Activated T-helper 1 cell treated with anti-CD3 and anti-CD28 coated beads, Interleukin-12 subunit alpha, Interleukin-12 subunit beta, Interleukin-2, Interleukin-4 antibody, amounts not matched to agents 30 ng/mL and 10 ng/mL and 1 ng/mL, durations not matched to agents 14 hours and 24 hours and 36 hours (primary cell): ENCODE data around the gene TBC1D5. TPM values are rescaled to one million over a fixed set of nuclear protein-coding genes. Genes with fewer than 3 reads are reported as not detected.

Experiments used
- DNase-seq: peaks from one replicate; pipeline ENCODE4 v3.0.0; 2021; ENCODE audit warnings: low spot score
- H3K27ac Mint-ChIP-seq: one replicate; pipeline ENCODE4 v1.8.0; 2021; ENCODE audit warnings: mild to moderate bottlenecking, mixed read lengths
- H3K27me3 Mint-ChIP-seq: one replicate; pipeline ENCODE4 v1.8.0; 2022; ENCODE audit warnings: mild to moderate bottlenecking, moderate library complexity, mixed read lengths; ENCODE audit not compliant: insufficient read depth
- H3K36me3 Mint-ChIP-seq: one replicate; pipeline ENCODE4 v1.8.0; 2021; ENCODE audit warnings: low read depth, mixed read lengths
- H3K4me1 Mint-ChIP-seq: one replicate; pipeline ENCODE4 v1.8.0; 2021; ENCODE audit warnings: low read depth, mixed read lengths
- H3K4me3 Mint-ChIP-seq: one replicate; pipeline ENCODE4 v1.8.0; 2021; ENCODE audit warnings: mild to moderate bottlenecking, moderate library complexity, mixed read lengths
- H3K9me3 Mint-ChIP-seq: one replicate; pipeline ENCODE4 v1.8.0; 2021; ENCODE audit warnings: mixed read lengths
- intact Hi-C: fragments of 100-400 bp; cut with micrococcal nuclease; formaldehyde crosslinking; loops from one replicate; pipeline ENCODE4 v1.15.1; 2024
- total RNA-seq: library from RNA; stranded (reverse); gene quantifications from 2 replicates; pipeline ENCODE4 v1.2.3, GENCODE V29; 2022

Gene TBC1D5
- total RNA-seq, 1 donor from 2014 or later, result 31.4 TPM

GRCh38 chr3:17349093-17349492 lies 393.3 kb downstream of the TBC1D5 start:
- no peaks in the 10 kb centered on the region for H3K27me3 Mint-ChIP-seq
- no peaks in the 10 kb centered on the region for H3K9me3 Mint-ChIP-seq
- H3K4me3 Mint-ChIP-seq, result no peak overlapping the region
- intact Hi-C loops, result no loop called here
- peaks cover 6% of the 10 kb centered on the region for H3K4me1 Mint-ChIP-seq
- H3K27ac Mint-ChIP-seq, result no peak overlapping the region
- H3K36me3 Mint-ChIP-seq, result no peaks in the 10 kb centered on the region
- no peak for DNase-seq

- no peak overlapping the region for H3K4me3 Mint-ChIP-seq
- H3K4me1 Mint-ChIP-seq, result no peaks in the 10 kb centered on the region
- H3K9me3 Mint-ChIP-seq, result no peaks in the 10 kb centered on the region
- no peaks in the 10 kb centered on the region for H3K36me3 Mint-ChIP-seq
- no peak for DNase-seq
- intact Hi-C loops, result no loop called here
- no peaks in the 10 kb centered on the region for H3K27me3 Mint-ChIP-seq
- no peak overlapping the region for H3K27ac Mint-ChIP-seq
Measured at GRCh38 chr3:17342119-17342518, 400.3 kb downstream of the TBC1D5 start.

- Mint-ChIP-seq H3K4me3 (no peak overlapping the region), H3K9me3 (no peaks in the 10 kb centered on the region)
Measured at GRCh38 chr3:17340693-17341092, 401.7 kb downstream of the TBC1D5 start.

GRCh38 chr3:17340261-17340660 lies 402.2 kb downstream of the TBC1D5 start:
- Mint-ChIP-seq H3K9me3 (no peaks in the 10 kb centered on the region), H3K4me3 (no peak overlapping the region), H3K36me3 (no peaks in the 10 kb centered on the region), H3K27me3 (no peaks in the 10 kb centered on the region), H3K4me1 (no peaks in the 10 kb centered on the region), H3K27ac (no peak overlapping the region)
- no peak for DNase-seq
- intact Hi-C loops, result no loop called here

More at GRCh38 chr3:17340693-17341092, 401.7 kb downstream of the TBC1D5 start:
- intact Hi-C loops, result no loop called here
- Mint-ChIP-seq H3K4me1 (no peaks in the 10 kb centered on the region), H3K27me3 (no peaks in the 10 kb centered on the region), H3K27ac (no peak overlapping the region), H3K36me3 (no peaks in the 10 kb centered on the region)
- no peak for DNase-seq

- Mint-ChIP-seq H3K27me3 (no peaks in the 10 kb centered on the region), H3K4me3 (no peak overlapping the region), H3K9me3 (no peaks in the 10 kb centered on the region)
Measured at GRCh38 chr3:17339132-17339575, 403.3 kb downstream of the TBC1D5 start.

GRCh38 chr3:17336291-17336690 lies 406.1 kb downstream of the TBC1D5 start:
- Mint-ChIP-seq H3K9me3 (no peaks in the 10 kb centered on the region), H3K27ac (no peak overlapping the region), H3K36me3 (no peaks in the 10 kb centered on the region), H3K4me1 (no peaks in the 10 kb centered on the region), H3K27me3 (no peaks in the 10 kb centered on the region), H3K4me3 (no peak overlapping the region)
- no peak for DNase-seq
- intact Hi-C loops, result no loop called here

More at GRCh38 chr3:17339132-17339575, 403.3 kb downstream of the TBC1D5 start:
- DNase-seq, result no peak
- intact Hi-C loops, result no loop called here
- Mint-ChIP-seq H3K27ac (no peak overlapping the region), H3K4me1 (no peaks in the 10 kb centered on the region), H3K36me3 (no peaks in the 10 kb centered on the region)

GRCh38 chr3:17333893-17334292 lies 408.5 kb downstream of the TBC1D5 start:
- H3K4me1 Mint-ChIP-seq, result no peaks in the 10 kb centered on the region
- H3K9me3 Mint-ChIP-seq, result no peaks in the 10 kb centered on the region
- no peak overlapping the region for H3K27ac Mint-ChIP-seq
- intact Hi-C loops, result no loop called here
- H3K27me3 Mint-ChIP-seq, result no peaks in the 10 kb centered on the region
- no peaks in the 10 kb centered on the region for H3K36me3 Mint-ChIP-seq
- no peak for DNase-seq
- H3K4me3 Mint-ChIP-seq, result no peak overlapping the region

GRCh38 chr3:17333446-17333845 lies 409.0 kb downstream of the TBC1D5 start:
- Mint-ChIP-seq H3K9me3 (no peaks in the 10 kb centered on the region), H3K36me3 (no peaks in the 10 kb centered on the region), H3K27ac (no peak overlapping the region), H3K27me3 (no peaks in the 10 kb centered on the region), H3K4me3 (no peak overlapping the region), H3K4me1 (no peaks in the 10 kb centered on the region)
- intact Hi-C loops, result no loop called here
- DNase-seq, result no peak

GRCh38 chr3:17330660-17331059 lies 411.8 kb downstream of the TBC1D5 start:
- Mint-ChIP-seq H3K36me3 (peaks cover 6% of the 10 kb centered on the region), H3K4me3 (no peak overlapping the region), H3K27ac (no peak overlapping the region), H3K9me3 (no peaks in the 10 kb centered on the region), H3K4me1 (no peaks in the 10 kb centered on the region), H3K27me3 (no peaks in the 10 kb centered on the region)
- intact Hi-C loops, result no loop called here
- DNase-seq, result no peak

GRCh38 chr3:17329927-17330326 lies 412.5 kb downstream of the TBC1D5 start:
- H3K27ac Mint-ChIP-seq, result no peak overlapping the region
- H3K27me3 Mint-ChIP-seq, result no peaks in the 10 kb centered on the region
- DNase-seq, result no peak
- peaks cover 7% of the 10 kb centered on the region for H3K36me3 Mint-ChIP-seq
- H3K4me3 Mint-ChIP-seq, result no peak overlapping the region
- no peaks in the 10 kb centered on the region for H3K9me3 Mint-ChIP-seq
- intact Hi-C loops, result no loop called here
- no peaks in the 10 kb centered on the region for H3K4me1 Mint-ChIP-seq

GRCh38 chr3:17322106-17322793 lies 420.2 kb downstream of the TBC1D5 start:
- peaks cover 5% of the 10 kb centered on the region for H3K36me3 Mint-ChIP-seq
- H3K27me3 Mint-ChIP-seq, result no peaks in the 10 kb centered on the region
- H3K4me3 Mint-ChIP-seq, result peak overlapping the region; percentile 8
- H3K27ac Mint-ChIP-seq, result no peak overlapping the region
- H3K4me1 Mint-ChIP-seq, result peaks cover 20% of the 10 kb centered on the region
- no peaks in the 10 kb centered on the region for H3K9me3 Mint-ChIP-seq
- intact Hi-C loops, result no loop called here
- DNase-seq, result peak; percentile 8

GRCh38 chr3:17320266-17320665 lies 422.2 kb downstream of the TBC1D5 start:
- Mint-ChIP-seq H3K4me3 (no peak overlapping the region), H3K36me3 (peaks cover 3% of the 10 kb centered on the region), H3K4me1 (peaks cover 20% of the 10 kb centered on the region), H3K9me3 (no peaks in the 10 kb centered on the region), H3K27me3 (no peaks in the 10 kb centered on the region), H3K27ac (no peak overlapping the region)
- intact Hi-C loops, result no loop called here
- no peak for DNase-seq

GRCh38 chr3:17315897-17316296 lies 426.5 kb downstream of the TBC1D5 start:
- no peak overlapping the region for H3K4me3 Mint-ChIP-seq
- no peaks in the 10 kb centered on the region for H3K4me1 Mint-ChIP-seq
- H3K27ac Mint-ChIP-seq, result no peak overlapping the region
- no peak for DNase-seq
- intact Hi-C loops, result no loop called here
- H3K27me3 Mint-ChIP-seq, result no peaks in the 10 kb centered on the region
- H3K9me3 Mint-ChIP-seq, result no peaks in the 10 kb centered on the region
- no peaks in the 10 kb centered on the region for H3K36me3 Mint-ChIP-seq

- Mint-ChIP-seq H3K36me3 (no peaks in the 10 kb centered on the region), H3K27me3 (no peaks in the 10 kb centered on the region), H3K4me1 (no peaks in the 10 kb centered on the region), H3K9me3 (no peaks in the 10 kb centered on the region), H3K27ac (no peak overlapping the region), H3K4me3 (no peak overlapping the region)
- intact Hi-C loops, result no loop called here
- no peak for DNase-seq
Measured at GRCh38 chr3:17314171-17314570, 428.3 kb downstream of the TBC1D5 start.
